ENCODE data around the gene ENC1. TPM values are rescaled to one million over a fixed set of nuclear protein-coding genes. Genes with fewer than 3 reads are reported as not detected.
A peak's percentile ranks its signal among the peaks of the same experiment; 100 is the strongest.

The ENC1 gene
- polyA plus RNA-seq, 1 of the 3 experiments (the other 2 are of a cell fraction), result 20.3 TPM

GRCh38 chr5:74612045-74612444 is 28.5 kb downstream of the ENC1 start (continued):
- TF ChIP-seq MAX (IDR thresholded peaks at IDR 0.05; ENCODE audit: low read depth) (no peak), USF1 (IDR thresholded peaks at IDR 0.05; ENCODE audit: borderline replicate concordance, low read depth) (no peak), TAF1 (IDR thresholded peaks at IDR 0.05; ENCODE audit: borderline replicate concordance, low read depth, low read length) (no peak), YY1 (IDR thresholded peaks at IDR 0.05; ENCODE audit: low read depth) (no peak)

- Histone ChIP-seq H3K4me1 (ENCODE audit: control insufficient read depth in 1 of 2, insufficient read depth in 2 of 2, low read depth in 1 of 2, low read length in 1 of 2) (no peaks in the 10 kb centered on the region), H3K9me3 (no peaks in the 10 kb centered on the region), H3K27me3 (ENCODE audit: insufficient read depth) (no peaks in the 10 kb centered on the region), H3K27ac (ENCODE audit: low read depth in 2 of 2, low read length in 1 of 2) (no peak overlapping the region), H3K4me2 (no peak overlapping the region), H3K9me2 (no peaks in the 10 kb centered on the region), H3K79me2 (ENCODE audit: insufficient read depth) (no peaks in the 10 kb centered on the region), H3K4me3 (ENCODE audit: low read depth in 2 of 2, low read length in 1 of 2) (no peak overlapping the region), H3K36me3 (replicated peaks in 1 of 2; ENCODE audit: control insufficient read depth in 1 of 2, insufficient read depth in 2 of 2, low read length in 1 of 2) (no peaks in the 10 kb centered on the region), H3K9ac (no peak overlapping the region), H4K20me1 (ENCODE audit: insufficient read depth) (no peaks in the 10 kb centered on the region), H2AFZ (ENCODE audit: low read depth) (0 out of 2 replicates have a peak overlapping the region, but pooled peaks have one; percentile 68), H3F3A (replicated peaks; ENCODE audit: insufficient read depth) (no peaks in the 10 kb centered on the region)
- DNase-seq, result no peak
- TF ChIP-seq NFIC (IDR thresholded peaks at IDR 0.05; ENCODE audit: borderline replicate concordance) (no peak), POLR2AphosphoS5 (IDR thresholded peaks at IDR 0.05; ENCODE audit: low read depth, low read length) (no peak), MEF2A (IDR thresholded peaks at IDR 0.05; ENCODE audit: borderline replicate concordance, low read depth) (no peak), GABPA (IDR thresholded peaks at IDR 0.05; ENCODE audit: low read depth) (no peak), FOXJ3 (CRISPR knock-in tag; IDR thresholded peaks at IDR 0.05) (no peak), MXI1 (IDR thresholded peaks at IDR 0.05; ENCODE audit: low read depth, low read length) (no peak), YY1 (IDR thresholded peaks at IDR 0.05; ENCODE audit: low read depth) (no peak), USF1 (IDR thresholded peaks at IDR 0.05; ENCODE audit: borderline replicate concordance, low read depth) (no peak), PBX3 (IDR thresholded peaks at IDR 0.05) (no peak), TAF1 (IDR thresholded peaks at IDR 0.05; ENCODE audit: borderline replicate concordance, low read depth, low read length) (no peak), USF2 (IDR thresholded peaks at IDR 0.05; ENCODE audit: borderline replicate concordance, low read depth, low read length) (no peak), TEAD4 (IDR thresholded peaks at IDR 0.05; ENCODE audit: borderline replicate concordance, insufficient read depth) (no peak), JUND (IDR thresholded peaks at IDR 0.05) (no peak), RCOR1 (IDR thresholded peaks at IDR 0.05; ENCODE audit: low read length) (no peak), RAD21 (IDR thresholded peaks at IDR 0.05; ENCODE audit: low read length) (no peak), RXRA (IDR thresholded peaks at IDR 0.05; ENCODE audit: borderline replicate concordance, low read depth) (no peak), CTCF (IDR thresholded peaks at IDR 0.05) (no peak)
- POLR2A ChIA-PET, result no interaction called here
- CTCF ChIA-PET, result no interaction called here
- WGBS (ENCODE audit: low lambda C conversion rate), result 80% methylated on average over 5 of the region's 5 CpGs
Observed at GRCh38 chr5:74608736-74609601, 31.6 kb downstream of the ENC1 start.
